ENCODE measurements around the gene ENPP3. TPM values are rescaled to one million over a fixed set of nuclear protein-coding genes. Genes with fewer than 3 reads are reported as not detected.
"Not testable (repeated sequence)": the region's sequence is repeated elsewhere in the genome, so short reads cannot be mapped to it uniquely, and the experiment has no call there.

Gene ENPP3
- total RNA-seq, 1 donor: not detected

DNA sequence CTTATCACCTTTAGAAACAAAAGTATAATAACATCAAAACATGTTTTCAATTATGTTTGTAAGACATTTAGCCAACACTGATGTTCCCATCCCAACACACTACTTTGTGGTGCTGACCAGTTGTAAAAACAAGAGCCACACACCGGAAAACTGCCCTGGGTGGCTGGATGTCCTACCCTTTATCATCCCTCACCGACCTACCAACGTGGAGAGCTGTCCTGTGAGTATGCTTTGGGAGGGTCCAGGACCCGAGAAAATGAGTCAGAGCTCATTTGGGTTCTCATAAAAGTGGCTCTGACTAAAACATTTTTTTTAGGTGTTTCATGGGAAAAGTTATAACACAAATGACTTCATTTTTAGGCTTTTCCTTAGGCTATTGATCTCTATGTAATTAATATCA lies 103.1 kb downstream of the ENPP3 start:
- TF ChIP-seq CTCF (IDR thresholded peaks at IDR 0.05; ENCODE audit: insufficient read depth, low read depth, low read length): no peak
- peak; percentile 30 for DNase-seq (ENCODE audit: low read depth)
- H3K4me3 ChIP-seq (ENCODE audit: low read depth, low read length): no peak overlapping the region

GRCh38 chr6:131741688-131742393 lies 104.7 kb downstream of the ENPP3 start:
- no peak overlapping the region for H3K4me3 ChIP-seq (ENCODE audit: low read depth, low read length)
- TF ChIP-seq CTCF (IDR thresholded peaks at IDR 0.05; ENCODE audit: insufficient read depth, low read depth, low read length): no peak
- DNase-seq (ENCODE audit: low read depth): no peak

DNA sequence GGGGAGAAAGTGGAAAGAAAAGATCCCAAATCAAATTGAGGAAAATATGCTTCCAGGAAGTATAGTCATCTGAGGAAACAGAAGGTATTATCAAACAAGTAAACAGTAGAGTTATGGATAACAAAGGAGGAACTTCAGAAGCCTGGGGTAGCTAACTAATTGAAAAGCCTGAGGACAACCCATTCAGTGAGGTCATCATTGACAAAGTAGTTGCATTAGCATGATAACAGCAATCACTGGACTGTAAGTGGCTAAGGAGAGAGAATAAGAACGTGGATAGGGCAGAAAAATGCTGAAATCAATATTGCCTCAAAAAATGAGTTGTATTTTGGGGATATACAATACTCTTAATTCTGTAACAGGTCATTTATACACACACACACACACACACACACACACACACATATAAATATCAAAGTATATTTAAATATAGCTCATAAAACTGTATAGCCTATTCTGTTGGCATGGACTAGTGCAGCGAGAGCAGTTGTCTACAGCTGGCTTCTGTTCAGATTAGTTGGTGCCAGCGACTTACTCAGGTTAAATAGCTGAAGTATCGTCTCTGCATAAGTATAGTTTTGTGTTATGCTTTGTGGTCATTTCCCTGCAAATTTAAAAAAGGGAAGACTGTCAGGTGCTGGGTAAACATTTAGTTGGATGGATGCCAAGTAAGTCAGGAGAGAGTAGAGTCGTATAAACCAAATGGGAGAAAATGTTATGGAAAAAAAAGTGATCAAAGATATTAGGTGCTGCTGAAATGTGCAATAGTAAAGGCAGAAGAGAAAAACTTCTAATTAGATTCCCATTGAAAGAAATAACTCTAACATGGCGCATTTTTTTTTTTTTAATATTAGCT lies 107.6 kb downstream of the ENPP3 start:
- TF ChIP-seq CTCF (IDR thresholded peaks at IDR 0.05; ENCODE audit: insufficient read depth, low read depth, low read length): no peak
- DNase-seq (ENCODE audit: low read depth): no peak
- H3K4me3 ChIP-seq (ENCODE audit: low read depth, low read length): no peak overlapping the region

- no peak for TF ChIP-seq CTCF (IDR thresholded peaks at IDR 0.05; ENCODE audit: insufficient read depth, low read depth, low read length)
- H3K4me3 ChIP-seq (ENCODE audit: low read depth, low read length): no peak overlapping the region
- no peak for DNase-seq (ENCODE audit: low read depth)
Measured at GRCh38 chr6:131745476-131745875, 108.4 kb downstream of the ENPP3 start.

- no peak for DNase-seq (ENCODE audit: low read depth)
- H3K4me3 ChIP-seq (ENCODE audit: low read depth, low read length): no peak overlapping the region
- TF ChIP-seq CTCF (IDR thresholded peaks at IDR 0.05; ENCODE audit: insufficient read depth, low read depth, low read length): no peak
Measured at GRCh38 chr6:131747821-131748353, 110.8 kb downstream of the ENPP3 start.

DNA sequence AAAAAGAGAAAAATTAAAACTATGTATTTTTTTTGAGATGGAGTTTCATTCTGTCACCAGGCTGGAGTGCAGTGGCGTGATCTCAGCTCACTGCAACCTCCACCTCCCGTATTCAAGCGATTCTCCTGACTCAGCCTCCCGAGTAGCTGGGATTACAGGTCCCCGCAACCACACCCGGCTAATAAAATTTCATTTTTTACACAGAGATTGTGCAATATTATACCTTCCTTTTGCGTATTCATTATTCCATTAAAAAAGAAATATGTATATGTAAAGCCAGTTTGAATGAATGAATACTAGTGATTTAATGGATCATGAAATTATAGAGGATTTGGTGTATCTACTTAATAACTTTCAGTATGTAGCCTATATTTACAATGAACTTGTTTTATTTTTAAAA lies 111.9 kb downstream of the ENPP3 start:
- DNase-seq (ENCODE audit: low read depth): no peak
- no peak for TF ChIP-seq CTCF (IDR thresholded peaks at IDR 0.05; ENCODE audit: insufficient read depth, low read depth, low read length)
- H3K4me3 ChIP-seq (ENCODE audit: low read depth, low read length): no peak overlapping the region

GRCh38 chr6:131751012-131751715 lies 114.1 kb downstream of the ENPP3 start:
- H3K4me3 ChIP-seq (ENCODE audit: low read depth, low read length); DNase-seq (ENCODE audit: low read depth): not testable (repeated sequence)
